Measurements from ENCODE around the gene TBCK.
"Not testable (repeated sequence)": the region's sequence is repeated elsewhere in the genome, so short reads cannot be mapped to it uniquely, and the experiment has no call there.

The TBCK gene

GRCh38 chr4:106315968-106316772 lies at the start of gene TBCK, which contains the start of gene AIMP1:
TBCK (minus strand) TSS chr4:106316209; CDS start chr4:106308960, 7,249 bp downstream.
AIMP1 (plus strand) TSS chr4:106316550; CDS start chr4:106325010, 8,460 bp downstream.
- DNase-seq: peak; percentile 85

- no peak for DNase-seq
These were observed 49.6 kb upstream of the TBCK start for GRCh38 chr4:106365613-106366012.

GRCh38 chr4:106364282-106364681 lies 48.3 kb upstream of the TBCK start:
- DNase-seq: no peak

- no peak for DNase-seq
These were observed 46.2 kb upstream of the TBCK start for GRCh38 chr4:106362086-106362825.

- no peak for DNase-seq
These were observed 42.9 kb upstream of the TBCK start for GRCh38 chr4:106358899-106359298.

GRCh38 chr4:106355193-106355592 lies 39.2 kb upstream of the TBCK start:
- DNase-seq: no peak

- DNase-seq: no peak
These were observed 37.8 kb upstream of the TBCK start for GRCh38 chr4:106353786-106354185.

GRCh38 chr4:106351016-106351415 lies 35.0 kb upstream of the TBCK start:
- DNase-seq: no peak

- DNase-seq: no peak
These were observed 31.2 kb upstream of the TBCK start for GRCh38 chr4:106347167-106347566.

- DNase-seq: no peak
These were observed 28.6 kb upstream of the TBCK start for GRCh38 chr4:106344647-106344970.

GRCh38 chr4:106343865-106344646 lies 28.0 kb upstream of the TBCK start:
- DNase-seq: no peak

GRCh38 chr4:106340774-106341173 lies 24.8 kb upstream of the TBCK start:
- DNase-seq: no peak

GRCh38 chr4:106339431-106339830 lies 23.4 kb upstream of the TBCK start:
- DNase-seq: no peak

GRCh38 chr4:106338671-106339070 lies 22.7 kb upstream of the TBCK start:
- DNase-seq: no peak

GRCh38 chr4:106337916-106338315 lies 21.9 kb upstream of the TBCK start:
- no peak for DNase-seq

- DNase-seq: no peak
These were observed 20.6 kb upstream of the TBCK start for GRCh38 chr4:106336618-106337017.

GRCh38 chr4:106334741-106335470 lies 18.9 kb upstream of the TBCK start:
- DNase-seq: no peak

GRCh38 chr4:106333186-106333585 lies 17.2 kb upstream of the TBCK start:
- DNase-seq: no peak

- DNase-seq: no peak
These were observed 13.1 kb upstream of the TBCK start for GRCh38 chr4:106329041-106329618.

- no peak for DNase-seq
These were observed 9.8 kb upstream of the TBCK start for GRCh38 chr4:106325800-106326199.

- no peak for DNase-seq
These were observed 7.1 kb upstream of the TBCK start for GRCh38 chr4:106323119-106323518.

- not testable (repeated sequence) for DNase-seq
These were observed 5.8 kb upstream of the TBCK start for GRCh38 chr4:106321814-106322213.
